ENCODE data around the gene APBB2.

APBB2 gene

DNA sequence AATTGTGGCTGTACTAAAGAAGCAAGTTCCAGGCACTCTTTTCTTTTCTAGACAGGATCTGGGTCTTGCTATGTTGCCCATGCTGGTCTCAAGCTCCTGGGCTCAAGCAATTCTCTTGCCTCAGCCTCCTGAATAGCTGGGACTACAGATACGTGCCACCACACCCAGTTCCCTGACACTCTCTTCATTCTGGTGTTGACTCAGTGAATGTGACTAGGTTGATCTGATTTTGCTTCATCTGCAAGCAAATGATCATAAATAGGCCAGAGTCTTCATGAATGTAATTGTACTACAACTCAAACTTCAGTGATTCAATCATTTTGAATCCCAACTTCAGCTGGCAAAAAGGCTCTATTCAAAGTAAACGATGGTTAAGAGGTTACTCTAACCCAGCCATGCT is 78.5 kb downstream of the APBB2 start:
- DNase-seq (ENCODE audit: low spot score) = no peak

DNA sequence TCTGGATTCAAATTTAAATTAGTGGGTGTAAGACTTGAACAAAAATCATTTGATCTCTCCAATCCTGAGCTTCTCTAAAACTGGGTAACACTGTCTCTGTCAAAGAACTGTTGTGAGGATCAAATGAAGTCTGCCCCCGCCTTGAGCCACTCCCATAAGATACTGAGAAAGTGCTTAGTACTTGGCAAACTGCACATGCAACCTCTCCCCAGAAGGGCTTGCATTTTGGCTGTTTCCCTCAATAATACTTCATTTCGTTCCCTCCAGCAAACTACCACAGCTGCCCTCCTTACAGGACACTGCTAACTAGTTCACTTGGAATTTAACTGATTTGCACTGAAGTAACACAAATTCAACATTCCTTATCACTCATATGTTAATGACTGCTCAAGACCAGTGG is 79.8 kb downstream of the APBB2 start:
- no peak for DNase-seq (ENCODE audit: low spot score)

DNA sequence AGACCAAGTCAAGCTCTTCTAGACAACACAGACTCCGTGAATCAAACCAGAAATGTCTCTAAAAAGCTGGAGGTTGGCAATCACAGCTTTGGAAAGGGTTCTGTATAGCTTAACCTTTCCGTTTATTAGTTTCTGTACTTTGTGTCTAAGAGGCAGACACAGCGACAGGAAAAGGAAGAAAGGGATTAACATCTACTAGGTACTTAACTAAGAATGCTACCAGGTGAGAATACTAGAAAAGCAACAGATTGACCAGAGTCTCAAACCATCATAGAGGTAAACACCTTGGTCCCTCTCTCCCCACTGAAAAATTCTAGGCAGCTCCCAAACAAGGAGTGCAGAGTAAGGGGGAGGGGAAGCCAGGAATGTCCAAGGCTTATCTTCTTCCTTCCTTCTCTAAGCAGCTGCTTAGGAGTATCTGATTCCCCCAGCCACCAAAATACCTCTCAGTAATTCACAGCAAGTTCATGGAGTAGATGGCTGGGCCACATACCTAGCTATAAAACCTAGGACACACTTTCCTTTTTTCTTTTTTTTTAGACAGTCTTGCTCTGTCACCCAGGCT is 80.8 kb downstream of the APBB2 start:
- DNase-seq (ENCODE audit: low spot score) = no peak

DNA sequence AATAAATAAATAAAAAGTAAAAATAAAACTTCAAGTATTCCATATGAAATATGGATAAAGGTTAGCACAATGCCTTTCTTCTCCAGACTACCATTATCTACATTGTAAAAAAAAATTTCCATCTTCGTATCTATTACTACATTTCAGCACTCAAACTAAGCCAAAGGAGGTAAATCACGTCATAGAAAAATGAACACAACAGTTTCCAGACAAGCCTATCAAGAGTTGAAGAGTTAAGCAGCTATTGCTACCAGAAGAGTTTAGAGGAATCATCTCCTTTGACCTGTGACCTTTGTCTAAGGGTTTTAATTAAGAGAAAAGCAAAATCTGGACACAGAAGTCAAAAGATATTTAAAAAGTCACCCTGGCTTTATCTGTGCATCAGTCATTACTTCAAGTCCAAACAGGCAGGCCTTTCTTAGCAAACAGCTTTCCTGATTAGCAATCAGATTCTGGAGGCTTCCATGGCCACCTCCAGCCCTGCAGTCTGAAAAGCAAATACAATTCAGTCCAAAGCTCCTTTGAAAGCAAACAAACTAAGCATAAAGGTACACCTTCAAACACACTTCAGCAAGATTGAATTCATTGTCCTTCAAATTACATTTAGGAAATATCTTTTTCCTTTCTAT is 82.2 kb downstream of the APBB2 start:
- no peak for DNase-seq (ENCODE audit: low spot score)

DNA sequence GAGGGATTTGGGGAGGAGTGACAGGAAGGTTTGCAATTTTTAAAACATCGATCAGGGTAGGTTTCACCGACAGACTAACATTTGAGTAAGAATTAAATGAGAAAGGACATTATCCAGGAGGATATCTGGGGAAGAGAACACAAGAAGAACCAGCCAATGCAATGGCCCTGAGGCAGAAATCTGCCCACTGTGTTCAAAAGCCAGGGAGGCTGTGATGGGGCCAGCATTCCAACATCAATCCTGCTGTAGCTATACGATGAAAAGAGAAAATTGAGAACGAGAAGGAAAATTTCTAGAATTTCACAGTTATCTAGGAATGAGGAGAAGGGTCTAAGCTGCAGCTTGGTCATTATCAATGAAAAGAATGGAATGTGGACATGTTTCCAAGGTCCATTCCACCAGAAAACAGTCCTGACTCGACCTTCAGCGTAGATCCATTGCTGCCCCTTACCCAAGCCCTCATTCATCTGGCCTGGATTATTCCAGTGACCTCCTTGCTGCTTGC is 84.4 kb downstream of the APBB2 start:
- DNase-seq (ENCODE audit: low spot score) = no peak

DNA sequence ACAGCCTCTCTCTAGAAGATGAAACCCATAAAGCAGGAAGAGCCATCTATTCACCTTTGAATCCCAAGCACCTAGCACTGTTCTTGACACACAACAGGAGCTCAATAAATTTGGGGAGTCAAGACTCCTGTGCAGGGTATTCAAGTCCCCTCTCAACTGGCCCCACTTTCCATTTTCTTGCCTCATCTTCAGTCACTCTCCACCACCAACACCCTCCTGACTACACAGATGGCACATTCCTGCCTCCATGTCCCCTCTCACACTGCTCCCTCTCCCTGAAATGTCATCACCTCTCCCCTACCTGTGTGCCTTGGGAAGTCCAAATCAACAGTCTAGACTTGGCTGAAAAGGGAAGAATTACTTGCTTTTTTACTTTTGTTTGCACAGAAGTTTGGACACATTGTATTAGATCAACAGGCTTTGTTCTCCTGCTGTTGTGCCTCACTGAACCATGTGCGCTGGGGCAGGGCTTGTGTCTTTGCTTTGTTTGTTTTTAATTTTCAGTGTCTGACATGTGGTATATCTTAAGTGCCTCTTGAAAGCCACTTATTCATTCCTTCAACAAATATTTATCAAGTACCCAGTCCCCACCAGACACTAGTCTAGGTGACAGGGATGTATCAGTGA is 85.1 kb downstream of the APBB2 start:
- no peak for DNase-seq (ENCODE audit: low spot score)

DNA sequence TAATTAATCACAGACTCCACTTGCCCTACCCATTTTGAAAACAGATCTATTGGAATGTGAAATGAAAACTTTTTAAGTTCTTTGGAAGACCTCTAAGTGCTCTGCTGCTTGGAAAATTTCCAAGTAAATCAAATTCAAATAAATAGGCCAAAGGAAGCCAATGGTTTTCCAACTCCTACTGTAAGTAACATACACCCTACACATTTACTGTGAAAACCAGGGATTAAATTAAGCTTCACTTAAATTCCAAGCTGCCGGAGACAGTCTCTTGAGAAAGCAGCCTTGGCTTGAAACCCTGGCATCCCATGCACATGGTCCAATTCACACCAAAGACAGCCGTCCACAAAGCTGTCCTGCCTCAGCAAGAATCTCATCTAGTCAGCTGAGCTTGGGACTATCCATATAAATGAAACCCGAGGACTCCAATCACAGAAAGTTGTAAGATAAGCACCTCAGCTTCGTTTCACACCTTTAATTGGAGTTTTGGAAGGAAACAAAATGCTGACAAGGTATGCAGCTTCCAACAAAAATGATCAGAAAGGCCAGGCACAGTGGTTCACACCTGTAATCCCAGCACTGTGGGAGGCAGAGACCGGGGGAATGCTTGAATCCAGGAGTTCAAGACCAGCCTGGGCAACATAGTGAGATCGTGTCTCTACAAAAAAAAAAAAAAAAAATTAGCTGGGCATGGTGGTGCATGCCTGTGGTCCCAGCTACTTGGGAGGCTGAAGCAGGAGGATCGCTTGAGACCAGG is 88.6 kb downstream of the APBB2 start:
- DNase-seq (ENCODE audit: low spot score) = no peak

DNA sequence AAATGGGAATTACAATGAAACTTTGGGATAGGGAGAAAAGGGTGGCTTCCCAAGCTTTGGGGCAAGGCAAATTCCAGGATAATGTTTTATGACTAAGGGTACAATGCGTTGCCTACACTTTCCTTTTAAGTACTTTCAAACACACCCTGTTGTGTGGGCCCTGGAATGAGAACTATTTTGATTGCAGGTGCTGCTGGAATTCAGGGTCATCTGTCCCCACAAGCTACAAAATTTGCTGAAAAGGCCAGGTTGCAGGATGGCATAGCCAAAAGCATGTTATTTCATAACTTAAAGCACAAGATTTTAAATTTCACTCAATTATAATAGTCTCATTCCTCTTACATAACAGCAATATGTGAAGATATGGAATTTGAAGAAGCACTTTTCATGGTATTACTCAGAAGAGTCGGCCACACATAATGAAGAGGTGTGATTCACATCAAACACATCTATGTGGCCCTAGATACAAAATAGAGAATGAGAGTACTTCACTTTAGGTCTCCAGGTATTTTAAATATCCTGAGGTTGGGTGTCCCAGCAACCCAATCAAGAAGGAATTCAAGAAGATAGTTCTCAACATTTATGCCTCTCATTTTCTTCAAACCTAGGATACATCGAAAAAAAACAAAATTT is 89.3 kb downstream of the APBB2 start:
- no peak for DNase-seq (ENCODE audit: low spot score)

DNA sequence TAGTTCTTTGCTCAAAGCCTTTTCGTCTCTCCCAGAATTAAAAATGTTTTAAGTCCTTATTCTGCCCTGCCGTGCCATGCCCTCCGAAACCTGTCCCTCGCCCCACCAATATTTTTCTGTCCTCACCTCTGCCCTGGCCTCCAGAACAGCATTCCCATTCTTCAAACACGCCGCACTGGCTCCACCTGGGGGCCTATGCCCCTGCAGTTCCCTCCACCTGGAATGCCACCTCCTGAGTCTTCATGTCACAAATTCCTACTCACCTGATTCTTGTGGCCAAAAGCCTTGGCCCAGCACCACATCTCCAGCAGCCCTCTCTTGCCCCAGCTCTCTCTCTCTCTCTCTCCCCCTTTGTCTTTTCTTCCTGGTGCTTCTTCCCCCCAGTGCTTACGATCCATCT is 91.6 kb downstream of the APBB2 start:
- DNase-seq (ENCODE audit: low spot score) = no peak

DNA sequence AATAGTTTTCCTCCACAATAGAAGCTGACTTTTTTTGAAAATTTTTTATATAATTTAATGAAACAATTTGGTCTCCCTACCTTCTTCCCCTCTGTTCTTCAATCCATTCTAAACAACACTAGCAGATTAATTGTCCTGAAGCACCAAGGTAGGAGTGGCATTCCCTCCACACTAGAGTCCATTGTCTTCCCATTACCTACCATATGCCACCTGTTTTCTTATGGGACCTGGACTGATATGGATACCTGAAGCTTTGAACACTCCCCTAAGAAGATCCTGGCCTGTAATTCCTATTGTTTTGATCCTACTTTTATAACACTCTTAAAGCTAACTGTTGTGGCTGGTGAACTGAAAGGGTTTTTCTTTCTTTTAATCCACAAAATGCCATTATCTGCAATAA is 92.0 kb downstream of the APBB2 start:
- DNase-seq (ENCODE audit: low spot score) = no peak

DNA sequence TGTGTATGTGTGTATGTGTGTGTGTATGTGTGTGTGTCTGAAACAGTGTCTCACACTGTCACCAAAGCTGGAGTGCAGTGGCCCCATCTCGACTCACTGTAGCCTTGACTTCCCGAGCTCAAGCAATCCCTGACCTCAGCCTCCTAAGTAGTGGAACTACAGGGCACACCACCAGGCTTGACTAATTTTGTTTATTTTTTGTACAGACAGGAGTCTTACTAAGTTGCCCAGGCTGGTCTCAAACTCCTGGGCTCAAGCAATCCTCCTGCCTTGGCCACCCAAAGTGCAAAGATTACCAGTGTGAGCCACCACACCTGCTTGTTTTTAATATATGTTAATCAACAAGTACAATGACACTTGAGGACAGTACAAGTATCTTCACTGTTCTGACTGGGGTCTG is 92.4 kb downstream of the APBB2 start:
- DNase-seq (ENCODE audit: low spot score) = no peak

DNA sequence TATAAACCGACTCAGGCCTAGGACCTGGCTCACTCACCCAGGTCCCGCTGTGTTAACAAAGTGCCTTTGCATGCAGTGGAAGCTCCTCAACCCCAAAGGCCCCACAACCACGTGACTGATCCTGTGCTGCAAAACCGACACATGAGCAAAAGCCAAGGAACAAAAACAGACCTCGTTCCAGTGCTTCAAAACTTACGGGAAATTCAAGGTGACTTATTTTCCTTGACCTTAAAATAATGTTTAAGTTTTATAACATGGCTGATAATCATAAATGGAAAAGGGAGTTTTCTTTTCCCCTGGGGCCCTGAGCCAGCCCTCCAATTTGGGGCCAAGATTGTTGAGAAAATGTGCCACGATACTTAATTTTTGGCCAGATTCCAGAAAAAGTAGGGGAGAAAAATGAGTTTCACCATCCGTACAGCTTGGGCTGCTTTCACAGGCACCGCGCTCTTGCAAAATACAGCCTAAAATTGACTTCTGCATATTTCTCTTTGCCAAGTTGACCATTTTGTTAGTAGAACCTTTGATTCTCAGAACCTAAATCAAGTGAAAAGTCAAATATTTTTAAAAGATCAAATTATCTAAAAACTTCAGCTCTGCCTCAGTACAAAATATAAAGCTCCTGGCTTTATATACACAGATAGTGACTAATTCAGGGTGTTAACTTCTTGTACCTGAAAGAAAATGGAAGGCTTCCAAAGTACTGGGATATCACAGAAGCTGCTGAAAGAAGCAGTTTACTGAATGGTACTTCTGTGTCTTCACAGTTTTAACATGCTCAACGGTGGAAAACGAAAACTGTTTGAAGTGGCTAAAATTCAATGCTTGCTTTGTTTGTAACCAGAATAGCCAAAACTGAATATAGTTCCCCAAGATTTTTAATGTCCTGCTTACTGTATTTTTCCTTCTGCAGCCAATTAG is 93.8 kb downstream of the APBB2 start:
- no peak for DNase-seq (ENCODE audit: low spot score)

DNA sequence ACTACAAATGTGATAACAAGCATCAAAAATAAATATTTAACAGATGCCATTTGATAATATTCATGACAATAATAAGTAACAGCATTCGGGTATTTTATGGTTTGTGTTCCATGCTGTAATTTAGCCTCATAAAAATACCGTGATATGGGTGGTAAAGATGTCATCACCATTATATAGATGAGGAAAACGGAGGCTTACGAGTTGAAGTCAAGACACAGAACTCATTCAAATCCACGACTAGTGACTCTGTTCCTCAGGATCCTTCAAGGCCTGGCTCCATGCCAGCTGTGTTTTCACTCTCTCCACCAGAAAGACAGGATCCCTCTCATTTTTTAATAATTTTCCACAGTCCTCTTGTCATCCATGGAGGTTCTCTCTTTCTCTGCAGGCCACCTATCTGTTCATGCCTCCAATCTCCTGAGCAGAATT is 94.5 kb downstream of the APBB2 start:
- no peak for DNase-seq (ENCODE audit: low spot score)

DNA sequence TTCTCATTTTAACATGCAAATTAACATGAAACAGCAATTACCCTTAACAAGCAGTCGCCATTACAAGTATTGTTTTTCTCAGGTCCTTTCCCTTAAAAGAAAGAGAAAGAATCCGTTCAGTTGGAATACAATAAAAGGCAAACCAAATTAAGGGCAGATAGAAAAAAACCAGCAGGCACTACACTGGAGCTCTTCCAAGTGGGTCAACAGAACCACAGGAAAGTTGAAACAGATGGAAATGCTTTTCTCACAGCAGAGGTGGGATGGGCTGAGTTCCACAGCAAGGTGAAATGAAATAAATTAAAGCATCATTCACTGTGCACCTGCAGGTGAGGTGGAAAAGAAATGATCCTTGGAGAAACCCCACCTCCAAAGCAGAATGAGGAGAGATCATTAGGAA is 102.6 kb downstream of the APBB2 start:
- no peak for DNase-seq (ENCODE audit: low spot score)

DNA sequence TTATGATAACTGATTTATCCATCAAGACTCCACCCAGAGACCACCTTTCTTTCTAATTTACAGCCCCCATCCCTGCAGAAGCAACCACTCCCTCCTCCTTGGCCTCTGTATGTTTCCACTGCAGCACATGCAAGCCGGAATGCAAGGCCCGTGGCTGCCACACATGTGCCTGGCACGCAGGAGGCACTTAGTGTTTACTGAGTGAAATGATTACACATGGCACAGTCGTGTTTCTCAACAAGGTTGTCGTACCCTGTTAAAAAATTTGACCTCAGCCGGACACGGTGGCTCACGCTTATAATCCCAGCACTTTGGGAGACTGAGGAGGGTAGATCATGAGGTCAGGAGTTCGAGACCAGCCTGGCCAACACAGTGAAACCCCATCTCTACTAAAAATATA is 104.3 kb downstream of the APBB2 start:
- no peak for DNase-seq (ENCODE audit: low spot score)

DNA sequence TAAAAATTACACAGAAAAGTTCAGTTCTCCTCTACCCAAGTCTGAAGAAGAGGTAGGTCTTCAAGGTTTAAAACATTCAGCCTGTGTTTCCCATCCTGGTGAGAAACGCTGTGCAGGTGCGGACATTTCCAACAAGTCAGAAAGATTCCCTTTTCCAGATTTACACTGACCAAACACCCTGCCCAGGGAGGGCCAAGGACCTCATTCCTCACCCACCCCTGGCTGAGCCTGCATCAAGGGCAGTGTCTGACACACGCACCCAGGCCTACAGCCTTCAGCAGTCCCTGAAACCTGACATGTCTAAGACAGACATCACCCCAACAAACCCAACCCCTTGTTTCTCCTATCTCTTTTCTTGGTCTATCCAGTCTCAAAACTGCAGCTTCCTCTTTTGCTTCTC is 105.9 kb downstream of the APBB2 start:
- DNase-seq (ENCODE audit: low spot score) = no peak

DNA sequence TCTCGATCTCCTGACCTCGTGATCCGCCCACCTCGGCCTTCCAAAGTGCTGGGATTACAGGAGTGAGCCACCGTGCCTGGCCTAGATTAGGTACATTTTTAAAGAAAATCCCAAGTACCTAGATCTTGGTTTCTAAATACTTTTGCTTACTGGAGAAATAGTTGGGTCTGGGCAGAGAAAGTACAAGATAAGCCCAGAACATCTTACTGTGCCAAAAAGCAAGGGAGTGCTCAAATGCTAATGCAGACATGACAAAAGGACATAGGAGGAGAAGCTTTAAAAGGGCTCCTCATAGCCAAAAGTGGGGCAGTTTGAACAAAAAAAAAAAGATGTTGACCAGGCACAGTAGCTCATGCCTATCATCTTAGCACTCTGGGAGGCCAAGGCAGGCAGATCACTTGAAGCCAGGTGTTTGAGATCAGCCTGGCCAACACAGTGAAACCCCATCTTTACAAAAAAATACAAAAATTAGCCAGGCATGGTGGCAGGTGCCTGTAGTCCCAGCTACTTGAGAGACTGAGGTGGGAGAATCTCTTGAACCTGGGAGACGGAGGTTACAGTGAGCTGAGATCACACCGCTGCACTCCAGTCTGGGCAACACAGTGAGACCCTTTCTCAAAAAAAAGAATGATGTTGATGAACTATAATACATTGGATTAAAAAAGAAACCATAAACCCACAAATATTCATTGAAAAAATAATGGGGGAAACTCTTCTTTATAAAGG is 107.5 kb downstream of the APBB2 start:
- no peak for DNase-seq (ENCODE audit: low spot score)

DNA sequence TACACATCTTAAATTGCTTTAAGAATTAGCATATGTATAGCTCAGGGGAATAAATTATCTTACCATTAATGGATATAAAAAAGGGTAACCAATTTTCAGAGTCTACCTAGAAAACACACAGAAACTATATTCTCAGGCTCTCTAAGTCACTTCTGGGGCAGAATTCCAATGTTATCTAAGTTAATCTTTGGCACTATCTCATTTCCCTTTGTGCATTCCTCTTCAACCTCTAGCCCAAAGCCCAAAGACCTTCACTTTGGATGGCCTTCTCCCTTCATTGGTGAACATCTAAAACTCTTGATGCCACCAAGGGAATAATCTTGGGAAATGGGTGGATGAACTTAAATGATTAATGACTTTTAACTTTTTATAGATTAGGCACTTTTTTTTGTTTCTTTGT is 108.3 kb downstream of the APBB2 start:
- DNase-seq (ENCODE audit: low spot score) = no peak

DNA sequence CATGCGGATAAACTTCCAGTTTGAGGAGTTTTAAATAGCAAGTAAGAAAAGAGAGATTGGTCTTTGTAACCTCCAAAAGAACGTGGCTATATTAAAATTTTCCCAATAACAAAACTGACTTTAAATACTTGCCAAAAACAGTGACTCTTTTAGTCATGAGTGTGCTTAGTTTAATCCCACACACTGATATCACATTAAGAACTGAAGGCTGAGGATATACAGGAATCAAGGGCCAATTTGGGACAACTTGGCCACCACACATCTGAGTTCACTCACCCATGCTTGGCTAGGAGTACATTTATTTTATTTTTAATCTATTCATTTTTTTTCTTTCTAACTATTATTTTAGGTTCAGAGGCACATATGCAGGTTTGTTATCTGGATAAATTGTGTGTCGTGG is 110.2 kb downstream of the APBB2 start:
- DNase-seq (ENCODE audit: low spot score) = no peak

DNA sequence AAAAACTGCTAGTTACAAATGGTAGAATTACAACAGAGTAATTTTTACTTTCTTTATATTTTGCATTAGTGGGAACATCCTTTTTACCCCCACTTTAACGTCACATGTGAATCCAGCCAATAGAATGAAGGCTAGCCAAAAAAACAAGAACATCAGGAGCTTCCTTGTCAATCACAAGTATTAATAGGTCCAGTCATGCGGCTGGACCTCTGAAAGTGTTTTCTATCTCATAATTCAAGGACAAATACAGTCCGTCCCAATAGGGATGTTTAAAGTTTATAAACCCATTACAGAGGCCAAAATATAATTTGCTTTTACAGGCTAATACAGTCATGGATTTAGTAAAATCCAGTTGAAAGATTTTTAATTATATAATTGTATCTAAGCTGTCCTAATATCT is 110.7 kb downstream of the APBB2 start:
- DNase-seq (ENCODE audit: low spot score) = no peak

All from CD4-positive, alpha-beta T cell treated with Interleukin-15 for 4 hours (primary cell).